Glomerular visceral epithelial cell (primary cell): ENCODE data around the gene ASTL.
"Not testable (repeated sequence)": the region's sequence is repeated elsewhere in the genome, so short reads cannot be mapped to it uniquely, and the experiment has no call there.

Source experiments
- DNase-seq: peaks from one replicate; pipeline ENCODE4 v3.0.0-alpha.2; 2016; ENCODE audit errors: extremely low spot score

ASTL gene

GRCh38 chr2:96098900-96099590 lies 39.3 kb downstream of the ASTL start:
- DNase-seq, result no peak

GRCh38 chr2:96097951-96098823 lies 40.1 kb downstream of the ASTL start:
- DNase-seq, result no peak

GRCh38 chr2:96097441-96097840 lies 40.9 kb downstream of the ASTL start:
- DNase-seq, result no peak

GRCh38 chr2:96095116-96095636 lies 43.1 kb downstream of the ASTL start:
- DNase-seq, result no peak

GRCh38 chr2:96093528-96093927 lies 44.8 kb downstream of the ASTL start:
- DNase-seq, result no peak

GRCh38 chr2:96092951-96093350 lies 45.4 kb downstream of the ASTL start:
- no peak for DNase-seq

GRCh38 chr2:96092573-96092877 lies 45.8 kb downstream of the ASTL start:
- DNase-seq, result no peak

- no peak for DNase-seq
Measured at GRCh38 chr2:96091711-96092572, 46.4 kb downstream of the ASTL start.

- no peak for DNase-seq
Measured at GRCh38 chr2:96091141-96091710, 47.1 kb downstream of the ASTL start.

- DNase-seq, result no peak
Measured at GRCh38 chr2:96090196-96090926, 47.9 kb downstream of the ASTL start.

GRCh38 chr2:96089356-96090195 lies 48.7 kb downstream of the ASTL start:
- no peak for DNase-seq

GRCh38 chr2:96088340-96089335 lies 49.7 kb downstream of the ASTL start:
- no peak for DNase-seq

- no peak for DNase-seq
Measured at GRCh38 chr2:96087130-96087529, 51.2 kb downstream of the ASTL start.

GRCh38 chr2:96085541-96086355 lies 52.6 kb downstream of the ASTL start:
- DNase-seq, result peak; percentile 33

- DNase-seq, result not testable (repeated sequence)
Measured at GRCh38 chr2:96084858-96085518, 53.3 kb downstream of the ASTL start.

GRCh38 chr2:96083989-96084857 lies 54.1 kb downstream of the ASTL start:
- DNase-seq, result no peak
